DMS79 treated with DMSO at 0.1 percent for 48 hours (cell line): ENCODE measurements around the gene ANKRD28.
"Not testable (repeated sequence)": the region's sequence is repeated elsewhere in the genome, so short reads cannot be mapped to it uniquely, and the experiment has no call there.

Experiments
- DNase-seq: peaks from one replicate; lab custom pipeline; 2025; lab: John Stamatoyannopoulos, UW

Gene ANKRD28

DNA sequence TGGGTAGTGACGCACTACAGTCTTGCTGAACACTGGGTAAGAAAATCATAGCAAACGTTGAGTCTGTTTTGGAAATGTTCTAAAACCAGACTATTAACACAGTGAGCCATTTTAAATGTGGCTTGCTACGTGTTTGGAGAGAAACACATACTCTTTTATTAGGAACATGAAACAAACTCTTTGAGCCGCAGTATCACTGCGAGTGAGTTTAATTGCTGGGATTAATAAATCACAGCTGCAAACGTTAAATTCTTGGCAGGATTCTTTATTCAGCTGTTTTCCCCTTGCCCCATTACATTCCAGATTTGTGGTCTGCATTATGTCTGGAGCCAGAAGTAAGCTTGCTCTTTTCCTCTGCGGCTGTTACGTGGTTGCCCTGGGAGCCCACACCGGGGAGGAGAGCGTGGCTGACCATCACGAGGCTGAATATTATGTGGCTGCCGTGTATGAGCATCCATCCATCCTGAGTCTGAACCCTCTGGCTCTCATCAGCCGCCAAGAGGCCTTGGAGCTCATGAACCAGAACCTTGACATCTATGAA is 162.6 kb downstream of the ANKRD28 start:
- no peak for DNase-seq

DNA sequence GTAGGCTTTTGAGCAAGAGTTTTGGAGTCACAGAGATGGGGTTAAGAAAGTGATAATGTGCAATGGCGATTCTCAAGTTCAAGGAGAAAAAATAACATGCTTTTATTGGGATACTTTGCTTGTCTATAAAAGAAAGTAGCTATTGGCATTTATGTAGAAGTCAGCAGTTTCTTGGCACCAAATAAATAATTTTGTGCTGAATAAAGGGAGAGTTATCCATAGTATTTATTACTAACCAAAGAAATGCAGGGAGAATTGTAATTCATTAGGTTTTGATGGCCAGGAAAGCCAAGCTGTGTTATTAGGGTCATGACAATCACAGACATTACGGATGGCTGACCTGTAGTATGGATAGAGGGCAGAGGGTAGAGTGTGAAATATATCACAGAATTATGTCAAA is 163.1 kb downstream of the ANKRD28 start:
- DNase-seq = no peak

DNA sequence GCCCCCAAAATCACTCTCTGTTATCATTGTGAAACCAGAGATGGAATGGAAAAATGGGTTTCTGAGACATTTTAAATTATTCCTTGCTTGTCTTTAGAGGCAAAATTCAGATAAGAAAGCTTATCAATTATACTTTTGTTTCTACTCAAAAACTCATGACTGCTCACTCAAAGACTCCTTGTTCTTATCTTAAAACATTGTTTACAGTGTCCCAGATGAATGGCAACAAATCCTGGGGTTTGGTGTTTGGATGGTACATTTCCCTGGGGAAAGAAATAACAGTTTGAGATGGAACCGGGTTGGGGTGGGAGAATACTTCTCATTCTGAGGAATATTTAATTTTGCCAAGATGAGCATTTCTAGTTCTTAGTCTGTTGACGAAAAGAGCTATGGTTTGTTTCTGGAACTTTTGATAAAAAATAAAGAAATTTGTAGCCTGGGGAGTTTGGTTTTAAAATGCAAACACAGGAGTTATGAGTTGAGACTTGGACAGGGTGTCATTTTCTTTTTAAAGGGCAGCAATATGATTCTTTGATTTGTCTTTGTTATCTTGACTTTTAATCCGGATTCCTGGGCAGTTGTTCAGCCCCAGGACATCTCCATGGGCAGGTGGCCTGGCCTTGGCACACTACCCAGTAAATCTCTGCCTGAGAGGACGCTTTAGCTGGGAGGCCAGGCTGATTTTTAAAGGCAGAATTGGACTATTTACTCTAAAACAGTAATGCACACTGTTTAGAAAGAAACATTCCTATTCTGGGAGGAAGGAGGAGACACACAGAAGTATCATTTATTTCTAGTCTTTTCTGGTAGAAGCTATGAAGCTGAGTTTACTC is 163.8 kb downstream of the ANKRD28 start:
- DNase-seq = no peak

DNA sequence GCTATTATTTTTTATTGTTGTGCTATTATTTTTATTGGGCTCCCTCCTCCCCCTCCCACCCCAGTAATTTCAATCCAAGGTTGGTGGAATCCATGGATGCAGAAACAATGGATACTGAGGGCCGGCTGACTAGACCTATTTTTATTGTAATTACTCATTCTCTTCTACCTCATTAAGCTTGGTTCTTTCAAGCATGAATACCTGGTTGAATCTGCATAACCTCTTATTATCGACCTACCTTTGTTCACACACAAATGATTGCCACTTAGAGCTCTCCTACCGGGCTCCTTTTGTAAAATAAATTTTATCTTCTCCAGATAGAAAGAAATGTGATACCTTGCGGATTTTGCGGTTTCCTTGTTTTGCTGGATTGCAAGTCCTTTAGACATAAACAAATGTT is 164.6 kb downstream of the ANKRD28 start:
- DNase-seq = peak; percentile 62

DNA sequence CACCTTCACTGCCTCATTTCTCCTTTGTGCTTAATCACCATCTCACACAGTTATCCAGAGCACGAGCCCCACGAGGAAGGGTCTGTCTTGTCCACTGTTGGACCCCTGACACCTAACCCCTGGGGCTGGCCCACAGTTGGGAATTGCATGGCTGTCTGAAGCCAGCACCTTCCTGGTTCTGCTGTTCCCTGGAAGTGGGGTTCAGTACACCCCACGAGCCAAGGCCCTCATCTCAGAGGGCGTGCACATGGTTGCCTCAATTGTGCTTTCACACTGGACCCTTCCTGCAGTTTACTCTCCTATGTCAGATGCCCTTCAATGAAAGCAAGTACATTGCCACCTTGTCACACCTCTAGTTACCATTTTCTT is 165.6 kb downstream of the ANKRD28 start:
- no peak for DNase-seq

DNA sequence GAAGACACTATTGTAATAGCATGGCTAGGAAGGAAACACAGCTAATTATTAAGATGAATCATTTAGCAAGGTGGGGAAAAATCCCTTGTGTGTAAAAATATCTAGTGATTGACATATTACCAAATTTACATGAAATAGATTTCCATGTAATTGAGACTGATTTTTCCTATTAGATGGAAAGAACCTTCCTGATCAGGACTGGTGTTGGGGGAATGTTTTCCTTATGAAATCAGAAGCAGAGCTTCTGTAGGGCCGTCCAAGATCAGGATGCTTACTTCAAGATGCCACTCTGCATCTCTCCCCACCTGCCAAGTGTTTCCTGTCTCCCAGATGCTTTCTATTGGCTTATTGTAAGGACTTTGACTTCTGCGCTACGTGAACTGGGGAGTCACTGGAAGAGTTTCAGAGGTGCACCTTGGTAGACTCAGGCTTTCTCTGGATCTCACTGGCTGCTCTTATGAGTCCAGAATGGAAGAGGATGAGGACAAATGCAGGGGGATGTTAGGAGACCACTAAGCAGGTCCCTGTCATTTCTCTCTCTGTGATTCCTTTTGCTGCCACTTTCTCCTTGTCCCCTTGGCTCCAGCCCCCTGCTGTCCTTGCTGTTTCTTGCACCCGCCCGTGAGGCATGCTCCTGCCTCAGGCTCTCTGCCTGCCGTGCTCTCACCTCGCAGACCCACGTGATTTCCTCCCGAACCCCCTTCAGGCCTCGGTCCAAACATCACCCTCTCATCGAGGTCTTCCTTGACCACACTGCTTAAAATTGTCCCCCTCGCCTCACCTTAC is 166.2 kb downstream of the ANKRD28 start:
- no peak for DNase-seq

DNA sequence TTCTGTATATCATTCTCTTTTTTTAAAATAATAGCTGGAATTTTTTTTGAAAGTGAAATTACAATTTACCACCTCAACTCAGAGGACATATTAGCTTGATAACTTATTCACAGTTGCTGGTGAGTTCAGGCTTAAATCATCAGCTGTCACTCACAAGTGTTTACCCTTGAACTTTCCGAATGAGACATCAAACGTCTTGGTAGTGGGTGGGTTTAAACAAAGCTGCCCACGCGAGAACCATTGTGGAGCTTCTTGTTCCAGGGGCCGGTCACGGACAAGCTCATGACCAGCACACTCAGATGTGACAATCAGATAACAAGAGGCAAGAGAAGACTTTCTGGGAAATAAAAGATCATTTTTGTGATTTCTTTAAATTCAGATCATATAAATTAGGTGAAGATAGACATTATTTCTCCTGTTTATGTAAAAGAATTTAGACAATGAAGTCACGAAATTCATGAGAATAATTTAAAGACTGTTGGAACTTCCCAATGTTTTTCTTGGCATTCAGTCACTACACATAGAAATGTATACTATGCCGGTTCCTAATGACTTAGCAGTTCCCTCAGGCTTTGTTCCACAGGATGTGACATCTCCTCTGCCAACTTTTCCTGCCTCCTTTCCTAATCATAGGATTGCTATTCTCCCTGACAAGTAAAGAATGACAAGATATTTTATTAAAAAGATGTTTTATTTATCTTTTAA is 167.0 kb downstream of the ANKRD28 start:
- no peak for DNase-seq

DNA sequence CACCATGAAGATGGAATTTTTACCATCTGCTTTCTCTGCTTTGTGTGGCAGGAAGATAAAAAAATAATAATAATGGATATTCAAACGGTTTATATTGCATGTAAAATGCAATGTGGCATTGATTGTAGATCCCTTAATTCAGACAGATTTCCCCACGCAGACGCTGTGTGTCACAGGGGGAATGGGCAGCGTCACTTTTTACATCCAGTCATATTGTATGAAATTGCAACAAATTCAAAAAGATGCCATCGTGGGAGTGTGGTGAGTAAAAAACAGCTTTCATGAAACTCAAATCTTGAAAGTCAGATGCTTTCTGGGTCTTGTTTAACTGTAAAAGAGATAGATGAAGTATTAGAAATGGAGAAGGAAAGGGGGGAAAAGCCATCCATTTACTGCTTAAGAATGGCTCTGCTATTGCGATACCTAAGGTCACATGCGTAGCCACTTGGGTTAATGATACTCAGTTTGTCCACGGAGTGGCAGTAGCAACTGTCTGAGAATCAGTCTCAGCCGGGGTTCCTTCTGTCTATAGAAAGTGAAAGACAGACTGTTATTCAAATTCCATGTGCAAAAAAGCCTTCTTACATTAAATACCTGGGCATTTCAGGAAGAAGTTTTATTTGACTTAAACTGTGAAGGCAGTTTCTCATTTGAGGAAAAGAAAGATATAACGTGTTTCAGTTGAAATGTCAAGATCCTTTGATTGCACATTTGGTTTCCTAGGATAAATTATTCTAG is 167.8 kb downstream of the ANKRD28 start:
- no peak for DNase-seq

DNA sequence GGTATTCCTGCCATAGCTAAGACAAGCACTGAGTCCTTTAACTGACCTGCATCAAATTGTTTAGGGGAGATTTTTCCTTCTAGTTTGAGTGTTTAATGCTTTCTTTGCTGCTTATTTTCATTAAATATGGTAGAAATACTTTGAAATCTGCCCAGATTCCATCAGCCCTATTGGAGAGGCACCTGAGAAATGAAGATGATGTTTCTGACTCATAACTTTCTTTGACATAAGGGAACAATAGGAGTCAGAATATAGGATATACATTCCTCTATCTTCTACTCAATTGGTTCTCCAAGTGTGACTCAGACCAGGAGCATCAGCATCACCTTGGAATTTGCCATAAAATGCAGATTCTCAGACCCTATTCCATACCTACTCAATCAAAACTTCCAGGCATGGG is 168.8 kb downstream of the ANKRD28 start:
- DNase-seq = no peak

DNA sequence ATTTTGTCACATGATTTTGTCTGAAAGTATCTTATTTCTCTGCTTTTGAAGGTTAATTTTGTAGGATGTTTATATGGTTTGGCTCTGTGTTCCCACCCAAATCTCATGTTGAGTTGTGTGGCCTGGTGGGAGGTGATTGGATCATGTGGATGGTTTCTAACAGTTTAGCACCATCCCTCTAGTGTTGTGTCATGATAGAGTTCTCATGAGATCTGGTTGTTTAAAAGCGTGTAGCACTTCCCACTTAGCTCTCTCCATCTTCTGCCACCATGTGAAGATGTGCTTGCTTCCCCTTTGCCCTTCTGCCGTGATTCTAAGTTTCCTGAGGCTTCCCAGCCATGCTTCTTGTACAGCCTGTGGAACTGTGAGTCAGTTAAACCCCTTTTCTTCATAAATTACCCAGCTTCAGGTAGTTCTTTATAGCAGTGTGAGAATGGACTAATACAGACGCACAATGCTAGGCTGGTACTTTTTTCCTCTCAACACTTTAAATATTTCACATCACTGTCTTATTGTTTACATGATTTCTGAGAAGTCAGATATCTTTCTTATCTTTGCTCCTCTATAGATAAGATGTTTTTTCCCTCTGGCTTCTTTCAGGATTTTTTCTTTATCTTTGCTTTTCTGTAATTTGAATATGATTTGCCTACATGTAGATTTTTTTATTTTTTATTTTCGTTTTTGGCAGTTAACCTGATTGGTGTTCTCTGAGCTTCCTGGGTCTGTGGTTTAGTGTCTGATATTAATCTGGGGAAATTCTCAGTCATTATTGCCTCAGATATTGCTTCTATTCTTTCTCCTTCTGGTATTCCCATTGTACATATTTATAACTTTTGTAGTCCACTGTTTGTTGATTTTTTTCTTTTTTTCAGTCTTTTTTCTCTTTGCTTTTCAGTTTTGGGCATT is 174.0 kb downstream of the ANKRD28 start:
- no peak for DNase-seq

DNA sequence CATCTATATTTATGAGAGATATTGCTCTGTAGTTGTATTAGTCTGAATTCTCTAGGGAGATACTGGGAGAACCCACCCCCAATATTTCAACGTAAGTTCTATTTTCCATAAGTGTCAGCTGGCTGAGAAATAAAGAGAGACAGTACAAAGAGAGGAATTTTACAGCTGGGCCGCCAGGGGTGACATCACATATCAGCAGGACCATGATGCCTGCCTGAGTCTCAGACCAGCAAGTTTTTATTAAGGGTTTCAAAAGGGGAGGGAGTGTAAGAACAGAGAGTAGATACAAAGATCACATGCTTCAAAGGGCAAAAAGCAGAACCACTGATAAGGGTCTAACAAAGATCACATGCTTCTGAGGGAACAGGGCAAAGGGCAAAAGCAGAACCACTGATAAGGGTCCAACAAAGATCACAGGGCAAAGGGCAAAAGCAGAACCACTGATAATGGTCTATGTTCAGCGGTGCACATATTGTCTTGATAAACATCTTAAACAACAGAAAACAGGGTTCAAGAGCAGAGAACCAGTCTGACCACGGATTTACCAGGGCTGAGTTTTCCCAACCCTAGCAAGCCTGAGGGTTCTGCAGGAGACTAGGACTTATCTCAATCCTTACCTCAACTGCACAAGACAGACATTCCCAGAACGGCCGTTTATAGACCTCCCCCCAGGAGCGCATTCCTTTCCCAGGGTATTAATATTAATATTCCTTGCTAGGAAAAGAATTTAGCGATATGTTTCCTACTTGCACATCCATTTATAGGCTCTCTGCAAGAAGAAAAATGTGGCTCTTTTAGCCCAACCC is 177.9 kb downstream of the ANKRD28 start:
- DNase-seq = not testable (repeated sequence)
